PC-9 (cell line): ENCODE measurements around the gene MYO10. TPM values are rescaled to one million over a fixed set of nuclear protein-coding genes. Genes with fewer than 3 reads are reported as not detected.

Source experiments
- BruUV-seq: library from RNA; stranded (reverse); fragments of 400-500 nt; replicated peaks from 2 replicates; lab custom pipeline; 2021; lab: Mats Ljungman, UMichigan
- CTCF ChIA-PET: fragments of 300-600 bp; sonication (Branson Sonifier 250); formaldehyde crosslinking; loops from one replicate; lab custom pipeline; 2022; ENCODE audit warnings: antibody characterized with exemption; lab: Charles Lee
- POLR2A ChIA-PET: fragments of 300-600 bp; sonication (Branson Sonifier 250); formaldehyde crosslinking; loops from one replicate; lab custom pipeline; 2022; ENCODE audit warnings: antibody characterized with exemption; ENCODE audit not compliant: unreplicated experiment; lab: Charles Lee
- DNase-seq, 2 experiments: peaks; one replicate each; pipeline versions ENCODE4 v3.0.0 to v3.0.0-alpha.2; 2015 to 2022; ENCODE audit warnings: mixed read lengths in 1 of 2
- H2AFZ ChIP-seq: fragments of 200-600 bp; sonication (generic); 2 replicates; pipeline ENCODE4 v1.8.1; 2017; ENCODE audit warnings: antibody characterized with exemption
- H3F3A ChIP-seq: fragments of 200-600 bp; sonication (generic); 2 replicates; pipeline ENCODE4 v1.8.1; 2017; ENCODE audit warnings: antibody characterized with exemption, mild to moderate bottlenecking, low read depth; ENCODE audit not compliant: insufficient read depth
- H3K27ac ChIP-seq: fragments of 200-600 bp; sonication (generic); 2 replicates; pipeline ENCODE4 v1.6.1; 2016; ENCODE audit warnings: mixed run types
- H3K27me3 ChIP-seq: fragments of 200-600 bp; sonication (generic); 2 replicates; pipeline ENCODE4 v1.6.1; 2016; ENCODE audit warnings: low read depth, mixed run types; ENCODE audit not compliant: insufficient read depth
- H3K36me3 ChIP-seq: fragments of 200-600 bp; sonication (generic); 2 replicates; pipeline ENCODE4 v1.6.1; 2016; ENCODE audit warnings: low read depth, mixed run types
- H3K4me1 ChIP-seq: fragments of 200-600 bp; sonication (generic); replicated peaks from 2 replicates; pipeline ENCODE4 v1.6.1; 2016; ENCODE audit warnings: mixed run types; ENCODE audit not compliant: insufficient read depth
- H3K4me2 ChIP-seq: fragments of 200-600 bp; sonication (generic); 2 replicates; pipeline ENCODE4 v1.6.1; 2017; ENCODE audit warnings: mixed run types
- H3K4me3 ChIP-seq: fragments of 200-600 bp; sonication (generic); 2 replicates; pipeline ENCODE4 v1.6.1; 2016; ENCODE audit warnings: mixed run types
- H3K79me2 ChIP-seq: fragments of 200-600 bp; sonication (generic); 2 replicates; pipeline ENCODE4 v1.6.1; 2017; ENCODE audit warnings: low read depth, mixed run types
- H3K9me2 ChIP-seq: fragments of 200-600 bp; sonication (generic); 2 replicates; pipeline ENCODE4 v1.8.1; 2017; ENCODE audit warnings: mild to moderate bottlenecking; ENCODE audit not compliant: insufficient read depth
- H3K9me3 ChIP-seq: fragments of 200-600 bp; sonication (generic); 2 replicates; pipeline ENCODE4 v1.8.1; 2016; ENCODE audit warnings: low read depth; ENCODE audit not compliant: insufficient read depth
- H4K20me1 ChIP-seq: fragments of 200-600 bp; sonication (generic); 2 replicates; pipeline ENCODE4 v1.8.1; 2017; ENCODE audit not compliant: insufficient read depth
- CTCF ChIP-seq: fragments of 200-600 bp; sonication (generic); conservative IDR thresholded peaks from 2 replicates; pipeline ENCODE4 v1.6.1; 2017; ENCODE audit warnings: mixed run types, antibody characterized with exemption, mild to moderate bottlenecking, moderate library complexity
- EZH2 ChIP-seq: fragments of 200-600 bp; sonication (generic); IDR thresholded peaks from 2 replicates; pipeline ENCODE4 v1.8.0; 2017; ENCODE audit warnings: antibody characterized with exemption, low read depth
- intact Hi-C: fragments of 100-400 bp; cut with micrococcal nuclease; formaldehyde crosslinking; loops from one replicate; pipeline ENCODE4 v1.10.0; 2022; ENCODE audit not compliant: unreplicated experiment
- total RNA-seq: library from RNA; stranded (reverse); gene quantifications from 2 replicates; pipeline ENCODE4 v1.2.3, GENCODE V29; 2021

Gene MYO10
- total RNA-seq, 1 experiment from 2014 or later, result 92.8 TPM

DNA sequence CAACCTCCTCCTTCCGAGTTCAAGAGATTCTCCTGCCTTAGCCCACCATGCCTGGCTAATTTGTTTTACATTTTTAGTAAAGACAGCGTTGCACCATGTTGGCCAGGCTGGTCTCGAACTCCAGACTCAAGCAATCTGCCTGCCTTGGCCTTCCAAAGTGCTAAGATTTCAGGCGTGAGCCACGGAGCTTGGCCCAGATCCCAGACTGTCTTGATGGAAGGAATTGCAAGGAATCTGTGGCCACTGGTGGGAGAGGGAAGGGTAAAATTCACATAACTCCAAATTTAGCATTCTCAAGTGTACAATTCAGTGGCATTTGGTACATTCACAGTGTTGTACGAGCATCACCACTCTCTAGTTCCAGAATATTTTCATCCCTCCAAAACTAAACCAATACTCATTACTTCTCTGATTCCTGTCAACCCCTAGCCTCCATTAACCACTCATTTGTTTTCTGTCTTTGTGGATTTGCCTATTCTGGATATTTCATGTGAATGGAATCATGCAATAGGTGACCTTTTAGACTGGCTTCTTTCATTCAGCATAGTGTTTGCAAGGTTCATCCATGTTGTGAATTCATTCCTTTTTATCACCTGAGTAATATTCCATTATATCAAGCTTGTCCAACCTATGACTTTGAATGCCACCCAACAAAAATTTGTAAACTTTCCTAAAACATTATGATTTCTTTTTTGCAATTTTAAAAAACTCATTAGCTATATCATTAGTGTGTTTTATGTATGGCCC lies 8.9 kb upstream of the MYO10 start:
- intact Hi-C loops, result no loop called here
- CTCF ChIA-PET, result no interaction called here

DNA sequence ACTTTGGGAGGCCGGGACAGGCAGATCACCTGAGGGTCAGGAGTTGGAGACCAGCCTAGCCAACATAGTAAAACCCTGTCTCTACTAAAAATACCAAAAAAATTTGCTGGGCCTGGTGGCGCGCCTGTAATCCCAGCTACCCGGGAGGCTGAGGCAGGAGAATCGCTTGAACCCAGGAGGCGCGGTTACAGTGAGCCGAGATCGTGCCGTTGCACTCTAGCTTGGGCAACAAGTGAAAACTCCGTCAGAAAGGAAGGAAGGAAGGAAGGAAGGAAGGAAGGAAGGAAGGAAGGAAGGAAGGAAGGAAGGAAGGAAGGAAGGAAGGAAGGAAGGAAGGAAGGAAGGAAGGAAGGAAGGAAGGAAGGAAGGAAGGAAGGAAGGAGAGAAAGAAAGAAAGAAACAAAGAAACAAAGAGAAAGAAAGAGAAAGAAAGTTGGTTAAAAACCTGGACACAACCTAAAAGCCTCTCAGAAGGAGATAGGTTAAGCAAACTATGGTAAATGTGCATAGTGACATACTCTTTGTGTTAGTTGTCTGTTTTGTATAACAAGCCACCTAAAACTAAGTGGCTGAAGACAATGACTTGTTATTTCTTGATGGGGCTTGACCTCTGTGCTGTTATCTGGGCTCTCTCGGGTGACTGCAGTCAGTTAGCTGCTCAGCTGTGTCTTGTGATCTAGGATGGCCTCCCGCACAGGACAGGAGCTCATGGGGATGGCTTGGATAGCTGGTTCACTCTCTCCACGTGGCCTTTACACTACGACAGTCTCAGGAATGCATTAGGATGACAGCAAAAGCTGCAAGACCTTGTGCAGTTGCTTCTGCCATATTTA lies 8.0 kb upstream of the MYO10 start:
- DNase-seq, result no peak
- ChIA-PET CTCF (no interaction called here), POLR2A (no interaction called here)
- no peaks in the 10 kb centered on the region for H3K79me2 ChIP-seq
- no peak overlapping the region for H3K4me3 ChIP-seq
- intact Hi-C loops, result no loop called here
- no peaks in the 10 kb centered on the region for H3K36me3 ChIP-seq
- H3K27me3 ChIP-seq, result no peaks in the 10 kb centered on the region
- no TSS peak for BruUV-seq
- no peaks in the 10 kb centered on the region for H3F3A ChIP-seq
- H3K9me3 ChIP-seq, result peaks cover 4% of the 10 kb centered on the region; the same call in 1 of the 2 replicates
- no peak for TF ChIP-seq EZH2
- TF ChIP-seq CTCF, result no peak
- no peak overlapping the region for H2AFZ ChIP-seq
- H4K20me1 ChIP-seq, result no peaks in the 10 kb centered on the region
- no peaks in the 10 kb centered on the region for H3K9me2 ChIP-seq
- H3K27ac ChIP-seq, result no peak overlapping the region
- no peaks in the 10 kb centered on the region for H3K4me1 ChIP-seq
- no peak overlapping the region for H3K4me2 ChIP-seq

More for the DNA sequence above, 8.9 kb upstream of the MYO10 start:
- H3K27ac ChIP-seq, result no peak overlapping the region
- no peaks in the 10 kb centered on the region for H3K79me2 ChIP-seq
- peaks cover 4% of the 10 kb centered on the region; the same call in 1 of the 2 replicates for H3K9me3 ChIP-seq
- H3F3A ChIP-seq, result no peaks in the 10 kb centered on the region
- no peak overlapping the region for H2AFZ ChIP-seq
- H3K4me3 ChIP-seq, result no peak overlapping the region
- no peaks in the 10 kb centered on the region for H3K36me3 ChIP-seq
- H3K4me2 ChIP-seq, result no peak overlapping the region
- H3K9me2 ChIP-seq, result no peaks in the 10 kb centered on the region
- no peak for TF ChIP-seq CTCF
- DNase-seq, result no peak
- no peaks in the 10 kb centered on the region for H3K4me1 ChIP-seq
- no peaks in the 10 kb centered on the region for H4K20me1 ChIP-seq
- POLR2A ChIA-PET, result no interaction called here
- no TSS peak for BruUV-seq
- no peaks in the 10 kb centered on the region for H3K27me3 ChIP-seq

GRCh38 chr5:16937503-16938161 lies 1.5 kb upstream of the MYO10 start:
- DNase-seq, result no peak
- ChIA-PET CTCF (interaction anchor here (0.6 to 2.0 kb wide), 3 partner anchors 96 to 253 kb away, joined by 4 to 9 read pairs (median 5); no protein-coding TSS in a partner anchor), POLR2A (no interaction called here)
- peaks cover 16% of the 10 kb centered on the region for H3F3A ChIP-seq
- peak overlapping the region; percentile 94 for H3K4me2 ChIP-seq
- H3K4me3 ChIP-seq, result peak overlapping the region; percentile 93; the same call in 1 of the 2 replicates
- H3K9me3 ChIP-seq, result no peaks in the 10 kb centered on the region
- BruUV-seq, result no TSS peak
- peak overlapping the region; percentile 99; the same call in 1 of the 2 replicates for H2AFZ ChIP-seq
- no peak overlapping the region for H3K27ac ChIP-seq
- peaks cover 6% of the 10 kb centered on the region; the same call in 1 of the 2 replicates for H4K20me1 ChIP-seq
- H3K79me2 ChIP-seq, result peaks cover 33% of the 10 kb centered on the region
- TF ChIP-seq EZH2, result no peak
- TF ChIP-seq CTCF, result no peak
- H3K4me1 ChIP-seq, result peaks cover 23% of the 10 kb centered on the region
- H3K36me3 ChIP-seq, result no peaks in the 10 kb centered on the region
- H3K27me3 ChIP-seq, result no peaks in the 10 kb centered on the region
- intact Hi-C loops, result loop anchor here (1.0 to 10.0 kb wide), 5 partner anchors 45 to 445 kb away; no protein-coding TSS in a partner anchor
- H3K9me2 ChIP-seq, result no peaks in the 10 kb centered on the region
